ENCODE data around the gene LRRN4. TPM values are rescaled to one million over a fixed set of nuclear protein-coding genes. Genes with fewer than 3 reads are reported as not detected.

The LRRN4 gene
- total RNA-seq, 6 donors from 2014 or later, result 18.9 to 177 (median 68.5) TPM

DNA sequence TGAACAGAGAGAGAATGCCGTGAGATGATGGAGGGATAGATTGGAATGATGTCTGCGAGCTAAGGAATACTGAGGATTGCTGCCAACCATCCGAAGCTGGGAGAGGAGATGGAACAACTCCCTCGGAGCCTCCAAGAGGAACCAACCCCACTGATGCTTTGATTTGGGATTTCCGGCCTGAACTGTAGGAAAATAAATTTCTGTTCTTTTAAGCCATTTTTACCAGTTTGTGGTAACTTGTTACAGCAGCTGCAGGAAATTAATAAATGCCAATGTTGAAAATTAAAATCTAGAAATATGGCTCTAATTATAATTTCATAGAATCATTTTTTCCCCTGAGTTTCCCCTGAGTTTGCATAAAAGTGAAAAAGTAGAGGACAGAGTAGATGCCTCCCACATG lies 14.1 kb downstream of the LRRN4 start:
- no peak overlapping the region for H3K27ac ChIP-seq
- ATAC-seq (ENCODE audit: low FRiP score in 2 of 2), result no peak
- H3K4me1 ChIP-seq, result no peaks in the 10 kb centered on the region
- no peak overlapping the region for H3K4me3 ChIP-seq
- TF ChIP-seq POLR2AphosphoS5 (IDR thresholded peaks at IDR 0.05) (no peak), POLR2A (IDR thresholded peaks at IDR 0.05) (no peak), EP300 (IDR thresholded peaks at IDR 0.05) (no peak)
- TF ChIP-seq, protein P1, sequence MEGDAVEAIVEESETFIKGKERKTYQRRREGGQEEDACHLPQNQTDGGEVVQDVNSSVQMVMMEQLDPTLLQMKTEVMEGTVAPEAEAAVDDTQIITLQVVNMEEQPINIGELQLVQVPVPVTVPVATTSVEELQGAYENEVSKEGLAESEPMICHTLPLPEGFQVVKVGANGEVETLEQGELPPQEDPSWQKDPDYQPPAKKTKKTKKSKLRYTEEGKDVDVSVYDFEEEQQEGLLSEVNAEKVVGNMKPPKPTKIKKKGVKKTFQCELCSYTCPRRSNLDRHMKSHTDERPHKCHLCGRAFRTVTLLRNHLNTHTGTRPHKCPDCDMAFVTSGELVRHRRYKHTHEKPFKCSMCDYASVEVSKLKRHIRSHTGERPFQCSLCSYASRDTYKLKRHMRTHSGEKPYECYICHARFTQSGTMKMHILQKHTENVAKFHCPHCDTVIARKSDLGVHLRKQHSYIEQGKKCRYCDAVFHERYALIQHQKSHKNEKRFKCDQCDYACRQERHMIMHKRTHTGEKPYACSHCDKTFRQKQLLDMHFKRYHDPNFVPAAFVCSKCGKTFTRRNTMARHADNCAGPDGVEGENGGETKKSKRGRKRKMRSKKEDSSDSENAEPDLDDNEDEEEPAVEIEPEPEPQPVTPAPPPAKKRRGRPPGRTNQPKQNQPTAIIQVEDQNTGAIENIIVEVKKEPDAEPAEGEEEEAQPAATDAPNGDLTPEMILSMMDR (IDR thresholded peaks at IDR 0.05), result no peak
- 92% methylated on average over 5 of the region's 5 CpGs for WGBS, 2 donors
- DNase-seq, result no peak
- peaks cover 0 to 82% (median 54%) of the 10 kb centered on the region in 4 donors for H3K36me3 ChIP-seq
- H3K27me3 ChIP-seq, result no peaks in the 10 kb centered on the region
- no peaks in the 10 kb centered on the region for H3K9me3 ChIP-seq

DNA sequence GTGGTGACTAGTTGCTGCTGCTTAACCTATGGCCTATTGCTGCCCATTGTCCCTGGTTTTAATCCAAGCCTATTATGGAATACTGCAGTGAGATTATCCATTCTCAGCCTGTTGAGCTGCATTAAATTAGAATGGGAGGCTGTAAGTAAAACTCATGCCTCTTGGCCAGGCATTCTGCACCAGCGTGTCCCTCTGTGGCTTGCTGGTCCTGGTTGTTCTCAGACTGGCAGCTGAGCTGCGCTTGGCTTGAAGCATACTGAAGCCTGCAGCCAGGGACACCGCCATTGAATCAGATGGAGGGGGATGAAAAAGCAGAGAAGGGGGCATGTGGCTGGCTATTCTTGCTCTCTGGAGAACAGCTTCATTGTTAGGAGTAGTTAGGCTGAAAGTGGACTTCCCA lies 15.6 kb downstream of the LRRN4 start:
- DNase-seq, result no peak
- no peaks in the 10 kb centered on the region for H3K9me3 ChIP-seq
- H3K27ac ChIP-seq, result no peak overlapping the region
- no peak overlapping the region for H3K4me3 ChIP-seq
- TF ChIP-seq POLR2AphosphoS5 (IDR thresholded peaks at IDR 0.05), result no peak
- TF ChIP-seq, protein P1 (IDR thresholded peaks at IDR 0.05), result no peak
- TF ChIP-seq EP300 (IDR thresholded peaks at IDR 0.05), result no peak
- TF ChIP-seq POLR2A (IDR thresholded peaks at IDR 0.05), result no peak
- H3K4me1 ChIP-seq, result peaks cover 3 to 13% (median 6%) of the 10 kb centered on the region in 4 donors
- H3K36me3 ChIP-seq, result peaks cover 0 to 91% (median 63%) of the 10 kb centered on the region in 4 donors
- no peak for ATAC-seq (ENCODE audit: low FRiP score in 2 of 2)
- 95 to 100% methylated on average over 2 to 3 of the region's 3 CpGs for WGBS, 2 donors
- H3K27me3 ChIP-seq, result no peaks in the 10 kb centered on the region

DNA sequence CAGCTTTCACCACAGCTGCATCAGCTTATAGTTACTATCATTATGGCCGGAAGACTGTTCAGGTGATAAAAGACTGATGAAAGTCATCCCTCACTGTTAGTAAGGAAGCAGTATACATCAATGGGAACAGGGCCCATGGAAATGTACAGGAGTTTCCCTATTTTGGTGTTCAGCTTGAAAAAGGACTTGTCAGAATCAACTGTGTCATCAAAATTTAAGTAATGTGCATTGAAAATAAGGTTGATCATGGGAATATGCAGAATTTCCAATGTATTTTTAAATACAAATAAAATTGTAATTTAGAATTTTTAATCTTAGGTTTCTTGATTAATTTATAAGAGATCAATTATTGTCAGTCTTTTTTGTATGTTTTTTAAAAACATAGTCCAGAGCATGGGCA lies 16.8 kb downstream of the LRRN4 start:
- 95 to 100% methylated on average over 1 of the region's 1 CpG for WGBS, 2 donors
- TF ChIP-seq, protein P1 (IDR thresholded peaks at IDR 0.05), result no peak
- TF ChIP-seq POLR2AphosphoS5 (IDR thresholded peaks at IDR 0.05), result no peak
- TF ChIP-seq EP300 (IDR thresholded peaks at IDR 0.05), result no peak
- TF ChIP-seq POLR2A (IDR thresholded peaks at IDR 0.05), result no peak

DNA sequence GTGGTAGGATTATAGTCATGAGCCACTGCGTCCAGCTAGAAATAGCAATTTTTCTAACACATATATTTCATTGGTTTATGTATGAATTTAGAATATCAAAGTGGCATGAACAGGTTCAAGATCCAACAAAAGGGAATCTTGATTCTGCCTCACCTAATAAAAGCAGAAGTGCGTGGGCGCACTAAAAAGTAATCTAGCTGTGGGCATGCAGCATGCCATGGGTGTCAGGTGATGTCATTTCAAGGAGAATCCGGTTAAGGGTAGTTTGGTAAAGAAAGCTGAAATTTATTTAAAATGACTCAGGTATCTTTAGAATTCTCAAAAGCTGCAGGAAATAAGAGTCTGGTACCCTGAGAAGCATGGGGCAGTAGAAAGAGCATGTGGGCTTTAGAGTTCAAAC lies 17.6 kb downstream of the LRRN4 start:
- peaks cover 0 to 83% (median 56%) of the 10 kb centered on the region in 4 donors for H3K36me3 ChIP-seq

More for the DNA sequence above, 16.8 kb downstream of the LRRN4 start:
- no peaks in the 10 kb centered on the region for H3K9me3 ChIP-seq
- no peak overlapping the region for H3K4me3 ChIP-seq
- no peak for ATAC-seq (ENCODE audit: low FRiP score in 2 of 2)
- peaks cover 0 to 92% (median 65%) of the 10 kb centered on the region in 4 donors for H3K36me3 ChIP-seq
- DNase-seq, result no peak
- H3K27ac ChIP-seq, result no peak overlapping the region
- H3K4me1 ChIP-seq, result peaks cover 3 to 15% (median 6%) of the 10 kb centered on the region in 4 donors
- no peaks in the 10 kb centered on the region for H3K27me3 ChIP-seq

More for the DNA sequence above, 17.6 kb downstream of the LRRN4 start:
- Histone ChIP-seq H3K4me1 (peaks cover 5 to 15% (median 7%) of the 10 kb centered on the region in 4 donors), H3K27ac (no peak overlapping the region), H3K27me3 (no peaks in the 10 kb centered on the region), H3K4me3 (no peak overlapping the region), H3K9me3 (no peaks in the 10 kb centered on the region)
- DNase-seq, result no peak
- TF ChIP-seq POLR2AphosphoS5 (IDR thresholded peaks at IDR 0.05) (no peak), EP300 (IDR thresholded peaks at IDR 0.05) (no peak), POLR2A (IDR thresholded peaks at IDR 0.05) (no peak)
- TF ChIP-seq, protein P1 (IDR thresholded peaks at IDR 0.05), result no peak
- 97 to 98% methylated on average over 4 of the region's 4 CpGs for WGBS, 2 donors
- no peak for ATAC-seq (ENCODE audit: low FRiP score in 2 of 2)
